K562 (cell line): ENCODE data around the gene SHC1. TPM values are rescaled to one million over a fixed set of nuclear protein-coding genes. Genes with fewer than 3 reads are reported as not detected.

ENCODE experiments used
- EWSR1 ChIP-seq: fragments of 450-650 bp; IDR thresholded peaks from 2 replicates; pipeline ENCODE4 v1.6.1; 2018; ENCODE audit warnings: borderline replicate concordance, mild to moderate bottlenecking, low read depth, moderate library complexity; ENCODE audit not compliant: partially characterized antibody
- GABPA ChIP-seq: fragments of 200-800 bp; sonication (Bioruptor generic); conservative IDR thresholded peaks from 2 replicates; pipeline ENCODE4 v1.6.1; 2016; ENCODE audit warnings: low read depth, missing genetic modification characterization, missing compliant biosample characterization
- HMG20A ChIP-seq: fragments of 450-650 bp; formaldehyde crosslinking; conservative IDR thresholded peaks from 2 replicates; pipeline ENCODE4 v1.4.0; 2020; ENCODE audit warnings: mild to moderate bottlenecking, mixed read lengths
- KDM4B ChIP-seq, 2 experiments: fragments of 450-650 bp in 1 of 2; sonication (generic) in 1 of 2; IDR thresholded peaks; 2 replicates each; pipeline ENCODE4 v1.6.1; 2016 to 2017; ENCODE audit warnings: borderline replicate concordance in 2 of 2, antibody characterized with exemption in 1 of 2, low read depth in 1 of 2, mild to moderate bottlenecking in 1 of 2
- KLF13 ChIP-seq: fragments of 450-650 bp; IDR thresholded peaks from 2 replicates; pipeline ENCODE4 v1.6.1; 2016; ENCODE audit warnings: missing genetic modification characterization, low read depth, mild to moderate bottlenecking, missing compliant biosample characterization, moderate library complexity, borderline replicate concordance
- MBD2 ChIP-seq: sonication (generic); IDR thresholded peaks from 2 replicates; pipeline ENCODE4 v1.6.1; 2016; ENCODE audit warnings: low read depth, borderline replicate concordance
- MITF ChIP-seq: IDR thresholded peaks from 2 replicates; pipeline ENCODE4 v1.6.1; 2014; ENCODE audit warnings: antibody characterized with exemption
- POLR2A ChIP-seq: fragments of 450-650 bp; conservative IDR thresholded peaks from 2 replicates; pipeline ENCODE4 v1.6.1; 2016
- SRSF9 ChIP-seq: fragments of 200-400 bp; formaldehyde crosslinking; IDR thresholded peaks from 2 replicates; pipeline ENCODE4 v1.6.1; 2017; ENCODE audit warnings: low read depth, low read length, borderline replicate concordance
- TFAP4 ChIP-seq: sonication (generic); formaldehyde crosslinking; IDR thresholded peaks from 2 replicates; pipeline ENCODE4 v1.8.0; 2022; ENCODE audit warnings: missing genetic modification reagents, mild to moderate bottlenecking, moderate library complexity, borderline replicate concordance
- VEZF1 ChIP-seq: fragments of 200-800 bp; sonication (Bioruptor generic); IDR thresholded peaks from 2 replicates; pipeline ENCODE4 v1.6.1; 2017; ENCODE audit warnings: missing genetic modification characterization, missing compliant biosample characterization
- XRCC4 ChIP-seq: IDR thresholded peaks from one replicate; pipeline ENCODE4 v1.6.1; 2011; ENCODE audit not compliant: insufficient read depth, insufficient read length; ENCODE audit errors: extremely low read depth
- ZFP1 ChIP-seq: fragments of 450-650 bp; formaldehyde crosslinking; IDR thresholded peaks from 2 replicates; pipeline ENCODE4 v1.4.0; 2020; ENCODE audit warnings: mild to moderate bottlenecking, mixed read lengths
- ZNF174 ChIP-seq: fragments of 250-450 bp; sonication (Bioruptor Pico); IDR thresholded peaks from 2 replicates; pipeline ENCODE4 v1.4.0; 2020; ENCODE audit warnings: mild to moderate bottlenecking
- ZNF512 ChIP-seq: IDR thresholded peaks from 2 replicates; pipeline ENCODE4 v1.6.1; 2016; ENCODE audit warnings: missing genetic modification characterization, missing compliant biosample characterization
- ZNF609 ChIP-seq: sonication (generic); formaldehyde crosslinking; IDR thresholded peaks from 2 replicates; pipeline ENCODE4 v1.8.1; 2023; ENCODE audit warnings: missing genetic modification reagents, mild to moderate bottlenecking, borderline replicate concordance
- polyA plus RNA-seq, 8 experiments: library from polyadenylated mRNA; depleted of rRNA in 4 of 8; stranded (reverse) in 5 of 8; unstranded in 3 of 8; fragments of >200 nt; fragmentation: Nextera tagmentation in 2 of 8; fragmentation: Illumina TruSeq in 1 of 8; extraction: Ambion mirVana in 2 of 8; extraction: Trizol in 1 of 8; gene quantifications; 2 replicates each; pipeline versions ENCODE4 v1.2.1 to v1.2.3, GENCODE V29; 2011 to 2014; ENCODE audit warnings: inconsistent platforms in 1 of 8, missing spikeins in 1 of 8
- total RNA-seq, 7 experiments: library from RNA; depleted of rRNA in 6 of 7; stranded (reverse); fragments of >200 nt in 6 of 7; fragmentation: Illumina TruSeq in 2 of 7; extraction: Trizol in 2 of 7; gene quantifications; 2 replicates each; pipeline versions ENCODE4 v1.2.1 to v1.2.3, GENCODE V29; 2011 to 2021; ENCODE audit warnings: low replicate concordance in 1 of 7

SHC1 gene
- total and polyA plus RNA-seq, 9 of the 15 experiments (the other 6 are each of a cell fraction or from before 2014, with no cell fraction given): 4.1 to 113 (median 51.9) TPM

GRCh38 chr1:155002464-155003226 lies 32.1 kb upstream of the SHC1 start, which contains the start of gene ZBTB7B (continued):
- TF ChIP-seq ZNF609: no peak
- TF ChIP-seq ZNF174 (CRISPR knock-in tag): no peak
- peak; percentile 30; the same call in 1 of the 2 replicates for TF ChIP-seq GABPA
- TF ChIP-seq SRSF9: no peak
- peak; percentile 10; the same call in 1 of the 2 replicates for TF ChIP-seq POLR2A
- no peak for TF ChIP-seq HMG20A
- no peak for TF ChIP-seq KLF13 (tag)
- TF ChIP-seq MBD2: 0 out of 2 replicates have a peak, but pooled peaks have one; percentile 17
- TF ChIP-seq EWSR1: no peak
- peak in 1 of 2 experiments; percentile 50; a peak in 1 of 4 replicates for TF ChIP-seq KDM4B (IDR thresholded peaks at IDR 0.05; ENCODE audit: borderline replicate concordance in 2 of 2, low read depth in 1 of 2)
- TF ChIP-seq XRCC4: no peak
- TF ChIP-seq MITF: no peak
- no peak for TF ChIP-seq ZFP1 (CRISPR knock-in tag)
- no peak for TF ChIP-seq ZNF512 (tag)
- peak; percentile 51 for TF ChIP-seq VEZF1 (CRISPR knock-in tag)
- TF ChIP-seq TFAP4 (CRISPR knock-in tag): 0 out of 2 replicates have a peak, but pooled peaks have one; percentile 4
